Measurements from ENCODE around the gene PRSS12. TPM values are rescaled to one million over a fixed set of nuclear protein-coding genes. Genes with fewer than 3 reads are reported as not detected.
"Not testable (repeated sequence)": the region's sequence is repeated elsewhere in the genome, so short reads cannot be mapped to it uniquely, and the experiment has no call there.

PRSS12 gene
- total RNA-seq, 1 experiment from 2014 or later, result 48.7 TPM

DNA sequence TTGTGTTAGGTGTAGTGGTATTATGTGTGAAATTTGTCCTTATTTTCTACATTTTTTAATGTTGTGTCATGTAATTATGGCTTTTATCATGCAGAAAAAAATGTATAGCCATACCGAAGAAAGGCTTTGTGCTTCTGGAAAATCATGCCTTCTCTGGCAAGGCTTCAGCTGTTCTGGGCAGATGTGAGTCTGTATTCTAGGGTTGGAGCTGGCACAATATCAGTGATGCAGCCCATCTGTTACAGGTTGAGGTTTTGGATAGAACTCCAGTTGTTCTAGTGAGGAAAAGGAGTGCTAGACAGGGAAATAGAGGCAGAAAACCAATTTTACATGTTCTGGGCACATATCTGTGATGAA is 44.8 kb upstream of the PRSS12 start:
- H3K36me3 Mint-ChIP-seq (ENCODE audit: insufficient read depth, unreplicated experiment), result no peaks in the 10 kb centered on the region
- no peak overlapping the region for H3K4me3 Mint-ChIP-seq (ENCODE audit: low read depth, unreplicated experiment)
- H3K27ac Mint-ChIP-seq (ENCODE audit: unreplicated experiment), result no peak overlapping the region
- no TSS peak for BruUV-seq (replicated peaks)
- H3K9me3 Mint-ChIP-seq (ENCODE audit: low read depth, unreplicated experiment), result no peaks in the 10 kb centered on the region
- H3K27me3 Mint-ChIP-seq (ENCODE audit: unreplicated experiment), result no peaks in the 10 kb centered on the region
- H3K4me1 Mint-ChIP-seq (ENCODE audit: low read depth, unreplicated experiment), result peaks cover 9% of the 10 kb centered on the region
- DNase-seq, result no peak
- TF ChIP-seq, protein P1, sequence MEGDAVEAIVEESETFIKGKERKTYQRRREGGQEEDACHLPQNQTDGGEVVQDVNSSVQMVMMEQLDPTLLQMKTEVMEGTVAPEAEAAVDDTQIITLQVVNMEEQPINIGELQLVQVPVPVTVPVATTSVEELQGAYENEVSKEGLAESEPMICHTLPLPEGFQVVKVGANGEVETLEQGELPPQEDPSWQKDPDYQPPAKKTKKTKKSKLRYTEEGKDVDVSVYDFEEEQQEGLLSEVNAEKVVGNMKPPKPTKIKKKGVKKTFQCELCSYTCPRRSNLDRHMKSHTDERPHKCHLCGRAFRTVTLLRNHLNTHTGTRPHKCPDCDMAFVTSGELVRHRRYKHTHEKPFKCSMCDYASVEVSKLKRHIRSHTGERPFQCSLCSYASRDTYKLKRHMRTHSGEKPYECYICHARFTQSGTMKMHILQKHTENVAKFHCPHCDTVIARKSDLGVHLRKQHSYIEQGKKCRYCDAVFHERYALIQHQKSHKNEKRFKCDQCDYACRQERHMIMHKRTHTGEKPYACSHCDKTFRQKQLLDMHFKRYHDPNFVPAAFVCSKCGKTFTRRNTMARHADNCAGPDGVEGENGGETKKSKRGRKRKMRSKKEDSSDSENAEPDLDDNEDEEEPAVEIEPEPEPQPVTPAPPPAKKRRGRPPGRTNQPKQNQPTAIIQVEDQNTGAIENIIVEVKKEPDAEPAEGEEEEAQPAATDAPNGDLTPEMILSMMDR (IDR thresholded peaks at IDR 0.05; ENCODE audit: unreplicated experiment), result no peak
- intact Hi-C loops (cut with micrococcal nuclease; ENCODE audit: unreplicated experiment), result no loop called here
- CTCF ChIA-PET, result no interaction called here

DNA sequence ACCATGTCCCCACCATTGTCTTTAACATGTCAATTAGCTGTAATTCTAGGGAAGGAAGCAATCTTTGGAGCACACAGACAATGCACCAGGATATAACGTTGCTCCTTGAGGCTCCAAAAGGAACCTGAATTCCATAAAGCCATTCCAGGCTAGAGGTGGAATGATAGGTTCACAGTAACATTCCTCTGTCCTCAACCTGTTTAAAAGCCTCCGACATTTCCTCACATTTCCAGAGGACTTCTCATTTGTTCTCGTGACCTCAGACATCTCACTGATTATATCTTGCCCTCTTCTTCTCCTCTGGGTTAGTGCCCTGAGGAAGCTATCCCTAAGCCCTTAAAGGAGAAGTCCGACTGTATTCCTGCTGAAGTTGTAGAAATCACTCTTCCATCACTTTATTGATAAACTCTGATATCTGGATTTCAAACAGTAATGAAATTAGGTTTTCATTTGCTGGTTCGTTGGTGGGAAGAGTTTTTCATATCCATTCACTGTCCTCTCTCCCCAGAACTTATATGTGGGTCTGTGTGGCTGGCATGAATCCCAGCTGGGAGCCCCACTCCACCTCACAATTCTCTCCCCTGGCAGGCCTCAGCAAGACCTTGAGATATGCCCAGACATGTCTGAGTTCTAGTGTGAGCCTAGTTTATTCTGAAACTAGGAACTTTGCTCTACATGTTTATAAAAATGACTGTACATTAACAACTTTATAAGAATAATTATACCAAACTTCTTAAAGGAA is 44.2 kb upstream of the PRSS12 start:
- Mint-ChIP-seq H3K4me3 (ENCODE audit: low read depth, unreplicated experiment) (no peak overlapping the region), H3K27ac (ENCODE audit: unreplicated experiment) (no peak overlapping the region), H3K9me3 (ENCODE audit: low read depth, unreplicated experiment) (no peaks in the 10 kb centered on the region), H3K36me3 (ENCODE audit: insufficient read depth, unreplicated experiment) (no peaks in the 10 kb centered on the region), H3K27me3 (ENCODE audit: unreplicated experiment) (no peaks in the 10 kb centered on the region), H3K4me1 (ENCODE audit: low read depth, unreplicated experiment) (peaks cover 9% of the 10 kb centered on the region)
- no peak for DNase-seq
- TF ChIP-seq, protein P1 (IDR thresholded peaks at IDR 0.05; ENCODE audit: unreplicated experiment), result no peak
- CTCF ChIA-PET, result no interaction called here
- BruUV-seq (replicated peaks), result no TSS peak
- intact Hi-C loops (cut with micrococcal nuclease; ENCODE audit: unreplicated experiment), result no loop called here

DNA sequence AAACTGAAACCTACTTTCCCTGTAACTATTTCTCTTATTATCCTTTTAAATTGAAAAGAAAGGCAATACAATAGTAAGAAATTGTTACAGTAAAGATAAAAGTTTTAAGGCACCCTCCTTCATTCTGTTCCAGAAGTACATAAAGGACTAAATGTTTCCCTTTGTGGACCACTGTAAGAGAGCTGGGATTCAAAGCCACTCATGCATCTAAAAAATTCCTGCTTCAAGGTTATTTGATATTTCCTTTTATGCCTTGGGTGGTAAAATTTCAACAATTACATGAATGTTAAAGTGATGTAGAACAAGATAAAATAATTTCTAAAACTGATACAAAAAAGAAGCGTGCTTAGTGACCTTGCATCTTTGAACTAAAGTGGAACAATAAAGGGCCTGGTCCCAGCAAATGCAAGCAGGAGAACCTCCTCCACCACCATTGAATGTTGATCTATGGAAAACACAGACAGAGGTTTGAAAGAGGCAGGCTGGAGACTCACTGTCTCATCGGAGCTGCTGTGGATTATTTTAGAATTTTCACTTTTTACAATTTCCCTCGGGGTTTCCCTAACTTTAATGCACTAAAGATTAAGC is 42.3 kb upstream of the PRSS12 start:
- Mint-ChIP-seq H3K4me1 (ENCODE audit: low read depth, unreplicated experiment) (peaks cover under 1% of the 10 kb centered on the region), H3K27me3 (ENCODE audit: unreplicated experiment) (no peaks in the 10 kb centered on the region), H3K27ac (ENCODE audit: unreplicated experiment) (no peak overlapping the region), H3K36me3 (ENCODE audit: insufficient read depth, unreplicated experiment) (no peaks in the 10 kb centered on the region), H3K4me3 (ENCODE audit: low read depth, unreplicated experiment) (no peak overlapping the region), H3K9me3 (ENCODE audit: low read depth, unreplicated experiment) (no peaks in the 10 kb centered on the region)
- intact Hi-C loops (cut with micrococcal nuclease; ENCODE audit: unreplicated experiment), result no loop called here
- no TSS peak for BruUV-seq (replicated peaks)
- TF ChIP-seq, protein P1 (IDR thresholded peaks at IDR 0.05; ENCODE audit: unreplicated experiment), result no peak
- no peak for DNase-seq
- CTCF ChIA-PET, result interaction anchor here (0.7 kb wide), 1 partner anchor 45 kb away, joined by 7 read pairs; no protein-coding TSS in a partner anchor

DNA sequence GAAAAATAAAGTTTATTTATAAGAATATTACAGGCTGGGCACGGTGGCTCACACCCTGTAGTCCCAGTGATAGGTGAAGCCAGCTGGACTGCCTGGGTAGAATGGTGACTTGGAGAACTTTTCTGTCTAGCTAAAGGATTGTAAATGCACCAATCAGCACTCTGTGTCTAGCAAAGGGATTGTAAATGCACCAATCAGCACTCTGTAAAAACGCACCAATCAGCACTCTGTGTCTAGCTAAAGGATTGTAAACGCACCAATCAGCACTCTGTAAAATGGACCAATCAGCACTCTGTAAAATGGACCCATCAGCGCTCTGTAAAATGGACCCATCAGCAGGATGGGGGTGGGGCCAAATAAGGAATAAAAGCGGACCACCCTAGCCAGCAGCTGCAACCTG is 39.7 kb upstream of the PRSS12 start:
- H3K27ac Mint-ChIP-seq (ENCODE audit: unreplicated experiment); intact Hi-C loops (cut with micrococcal nuclease; ENCODE audit: unreplicated experiment); H3K4me3 Mint-ChIP-seq (ENCODE audit: low read depth, unreplicated experiment); H3K4me1 Mint-ChIP-seq (ENCODE audit: low read depth, unreplicated experiment); DNase-seq; H3K9me3 Mint-ChIP-seq (ENCODE audit: low read depth, unreplicated experiment); H3K36me3 Mint-ChIP-seq (ENCODE audit: insufficient read depth, unreplicated experiment); BruUV-seq (replicated peaks); H3K27me3 Mint-ChIP-seq (ENCODE audit: unreplicated experiment); CTCF ChIA-PET: not testable (repeated sequence)

DNA sequence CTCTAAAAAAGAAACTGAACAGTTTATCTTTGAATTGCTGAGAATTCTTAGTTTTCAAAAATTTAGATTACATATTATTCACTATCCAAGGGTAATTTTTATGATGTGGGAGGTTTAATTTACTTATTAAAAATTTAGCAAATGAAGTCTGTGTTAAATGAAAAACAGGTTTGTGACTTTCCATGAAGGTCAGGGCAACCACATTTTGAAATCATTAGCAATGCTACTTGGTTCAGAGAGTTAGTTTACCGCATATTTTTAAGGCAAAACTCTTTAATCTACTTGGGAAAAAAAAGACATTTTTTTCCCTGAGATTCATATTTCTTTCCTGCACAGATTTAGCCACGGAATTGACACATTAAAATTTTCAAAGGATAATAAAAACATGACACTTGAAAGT is 37.3 kb upstream of the PRSS12 start:
- intact Hi-C loops (cut with micrococcal nuclease; ENCODE audit: unreplicated experiment), result no loop called here
- Mint-ChIP-seq H3K36me3 (ENCODE audit: insufficient read depth, unreplicated experiment) (no peaks in the 10 kb centered on the region), H3K4me1 (ENCODE audit: low read depth, unreplicated experiment) (peaks cover 9% of the 10 kb centered on the region), H3K27me3 (ENCODE audit: unreplicated experiment) (no peaks in the 10 kb centered on the region), H3K27ac (ENCODE audit: unreplicated experiment) (no peak overlapping the region), H3K9me3 (ENCODE audit: low read depth, unreplicated experiment) (peaks cover 6% of the 10 kb centered on the region), H3K4me3 (ENCODE audit: low read depth, unreplicated experiment) (no peak overlapping the region)
- no TSS peak for BruUV-seq (replicated peaks)
- CTCF ChIA-PET, result no interaction called here
- DNase-seq, result no peak
- TF ChIP-seq, protein P1 (IDR thresholded peaks at IDR 0.05; ENCODE audit: unreplicated experiment), result no peak
